Stimulated activated CD4-positive, alpha-beta T cell treated with anti-CD3 and anti-CD28 coated beads, Interleukin-1b, Interleukin-23, amount 100 ng/mL, for 24 hours (primary cell): ENCODE data around the gene ACTR3C.
"Not testable (repeated sequence)": the region's sequence is repeated elsewhere in the genome, so short reads cannot be mapped to it uniquely, and the experiment has no call there.

Source experiments
- DNase-seq, 4 experiments: peaks; one replicate each; pipeline ENCODE4 v3.0.0-alpha.2; 2020; ENCODE audit warnings: low read depth in 4 of 4, low spot score in 1 of 4

The ACTR3C gene

DNA sequence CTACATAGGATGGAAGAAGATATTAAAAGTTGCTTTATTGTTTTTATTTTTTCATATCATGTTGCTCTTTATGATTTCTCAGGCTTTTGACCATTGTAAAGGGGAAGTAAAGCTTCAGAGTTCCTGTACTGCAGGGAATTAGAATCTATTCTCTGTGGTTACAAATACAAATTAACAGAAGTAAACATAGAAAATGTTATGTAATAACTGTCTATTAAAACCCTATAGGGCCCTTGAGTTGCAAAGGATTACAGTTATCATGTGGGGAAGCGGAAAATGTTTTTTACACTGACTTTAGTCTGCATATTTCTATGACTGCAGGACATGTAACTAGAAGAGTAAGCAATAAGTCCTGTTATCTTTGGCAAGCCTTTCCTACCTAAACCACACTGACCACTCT is 116.5 kb downstream of the ACTR3C start:
- DNase-seq = not testable (repeated sequence)

DNA sequence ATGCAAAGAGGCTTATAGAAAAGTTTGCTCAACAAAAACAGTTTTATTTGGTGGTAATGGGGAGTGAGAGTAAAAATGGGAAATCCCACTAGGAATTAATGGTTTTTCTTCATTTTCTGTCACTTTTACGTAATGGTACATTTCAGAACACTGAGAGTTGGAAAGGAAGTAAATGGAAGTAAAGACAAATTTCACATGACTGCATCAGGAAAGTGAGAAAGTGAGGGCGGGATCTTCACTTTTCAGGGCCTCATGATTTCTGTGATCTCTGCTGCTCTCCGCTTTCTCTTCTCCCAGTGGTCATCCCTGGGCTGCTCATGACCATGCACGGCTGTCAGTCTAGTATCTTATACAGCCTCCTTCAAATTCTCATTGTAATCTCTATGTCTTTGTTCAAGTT is 117.5 kb downstream of the ACTR3C start:
- not testable (repeated sequence) for DNase-seq

DNA sequence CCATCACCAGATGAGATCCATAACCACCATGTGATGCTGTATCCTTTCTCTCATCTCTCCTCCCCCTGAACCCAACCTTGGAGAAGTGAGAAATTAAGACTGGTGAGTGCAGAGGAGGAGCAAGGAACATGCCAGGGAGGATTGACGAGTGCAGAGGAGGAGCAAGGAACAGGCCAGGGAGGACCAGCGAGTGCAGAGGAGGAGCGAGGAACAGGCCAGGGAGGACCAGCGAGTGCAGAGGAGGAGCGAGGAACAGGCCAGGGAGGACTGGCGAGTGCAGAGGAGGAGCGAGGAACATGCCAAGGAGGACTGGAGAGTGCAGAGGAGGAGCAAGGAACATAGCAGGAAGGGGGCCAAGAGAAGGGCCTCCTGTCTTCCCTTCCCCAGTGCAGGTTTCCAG is 118.8 kb downstream of the ACTR3C start:
- DNase-seq = not testable (repeated sequence)

DNA sequence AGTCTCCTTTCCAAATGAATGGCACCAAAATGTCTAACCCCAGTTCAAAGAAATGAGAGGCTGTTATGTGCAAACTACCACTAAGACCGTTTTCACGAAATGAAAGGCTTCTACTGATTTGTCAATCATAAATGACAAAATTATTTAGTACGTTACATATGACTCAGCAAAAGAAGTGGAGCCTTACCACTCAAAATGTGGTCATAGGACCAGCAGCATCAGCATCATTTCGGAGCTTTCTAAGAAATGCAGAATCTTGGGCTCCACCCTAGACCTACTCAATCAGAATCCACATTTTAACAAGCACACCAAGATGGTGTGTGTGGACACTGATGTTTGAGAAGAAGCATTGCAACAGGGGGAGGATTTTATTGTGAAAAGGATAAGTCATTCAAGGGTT is 120.5 kb downstream of the ACTR3C start:
- DNase-seq = not testable (repeated sequence)
